ENCODE data around the gene VAT1. TPM values are rescaled to one million over a fixed set of nuclear protein-coding genes. Genes with fewer than 3 reads are reported as not detected.
"Not testable (repeated sequence)": the region's sequence is repeated elsewhere in the genome, so short reads cannot be mapped to it uniquely, and the experiment has no call there.

Gene VAT1
- total RNA-seq, 1 donor, result 20.0 TPM

DNA sequence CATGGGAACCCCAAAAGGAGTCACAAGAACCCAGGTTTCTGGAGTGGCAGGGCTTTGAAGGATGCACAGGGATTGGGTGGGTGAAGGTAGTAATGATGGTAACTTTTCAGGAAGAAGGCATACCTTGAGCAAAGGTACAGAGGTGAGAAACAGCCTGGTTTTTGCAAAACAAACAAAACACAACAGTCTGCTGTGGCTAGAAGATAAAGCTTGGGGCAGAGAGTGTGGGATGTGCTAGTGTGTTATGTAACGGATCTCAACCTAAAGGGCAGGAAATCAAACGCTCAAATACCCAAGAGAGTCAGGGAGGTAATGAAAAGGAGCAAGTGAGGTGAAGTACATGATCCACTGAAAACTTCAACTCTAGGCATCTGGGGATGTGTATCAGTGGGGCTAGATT lies 46.9 kb downstream of the VAT1 start:
- Histone ChIP-seq H3K4me3 (ENCODE audit: low read length) (no peak overlapping the region), H3K4me1 (ENCODE audit: insufficient read depth, low read length) (peaks cover 8% of the 10 kb centered on the region), H3K9me3 (ENCODE audit: low read depth, low read length) (no peaks in the 10 kb centered on the region), H3K27me3 (ENCODE audit: insufficient read depth, low read length) (no peaks in the 10 kb centered on the region)

- H3K4me1 ChIP-seq (ENCODE audit: insufficient read depth, low read length); H3K27me3 ChIP-seq (ENCODE audit: insufficient read depth, low read length); H3K9me3 ChIP-seq (ENCODE audit: low read depth, low read length); H3K4me3 ChIP-seq (ENCODE audit: low read length): not testable (repeated sequence)
These were observed 48.9 kb downstream of the VAT1 start for GRCh38 chr17:42973323-42973722.

DNA sequence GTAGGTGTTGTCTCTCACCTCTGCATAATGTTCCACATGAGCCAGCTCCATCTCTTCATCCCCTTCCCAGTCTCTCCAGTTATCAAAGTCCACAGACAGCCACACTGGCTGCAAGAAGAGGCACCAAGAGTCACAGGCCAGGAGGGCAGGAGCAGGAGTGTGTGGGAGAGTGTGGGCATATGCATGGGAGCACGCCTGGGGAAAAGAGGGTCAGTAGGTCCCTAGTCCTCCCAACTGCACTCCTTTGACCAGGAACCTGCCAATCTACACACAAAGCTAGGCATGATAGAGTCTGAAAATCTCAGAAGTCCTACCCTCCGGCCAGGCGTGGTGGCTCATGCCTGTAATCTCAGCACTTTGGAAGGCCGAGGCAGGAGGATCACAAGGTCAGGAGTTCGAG lies 50.6 kb downstream of the VAT1 start:
- Histone ChIP-seq H3K4me1 (ENCODE audit: insufficient read depth, low read length) (no peaks in the 10 kb centered on the region), H3K9me3 (ENCODE audit: low read depth, low read length) (no peaks in the 10 kb centered on the region), H3K4me3 (ENCODE audit: low read length) (no peak overlapping the region), H3K27me3 (ENCODE audit: insufficient read depth, low read length) (no peaks in the 10 kb centered on the region)

DNA sequence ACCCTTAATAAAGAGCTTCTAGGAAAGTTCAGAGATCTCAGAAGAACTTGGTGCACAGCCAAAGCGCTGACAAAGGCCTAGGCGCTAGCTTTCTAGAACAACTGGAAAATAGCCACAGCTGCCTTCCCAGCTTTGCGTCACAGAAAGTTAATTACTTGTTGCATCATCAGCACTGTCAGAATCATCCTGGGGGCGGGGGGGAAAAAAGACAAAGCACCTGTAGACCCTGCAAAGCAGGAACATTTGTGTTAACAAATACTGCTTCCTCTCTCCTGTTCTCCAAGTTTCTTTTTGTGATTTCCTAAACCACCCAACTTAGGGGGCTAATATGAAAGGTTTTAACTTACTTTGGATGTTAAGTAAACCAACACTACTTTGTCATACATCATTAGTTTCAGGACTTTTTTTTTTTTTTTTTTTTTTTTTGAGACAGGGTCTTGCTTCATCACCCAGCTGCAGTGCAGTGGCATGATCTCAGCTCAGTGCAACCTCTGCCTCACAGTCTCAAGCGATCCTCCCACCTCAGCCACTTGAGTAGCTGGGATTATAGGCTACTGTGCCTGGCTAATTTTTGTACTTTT lies 53.1 kb downstream of the VAT1 start:
- Histone ChIP-seq H3K9me3 (ENCODE audit: low read depth, low read length) (no peaks in the 10 kb centered on the region), H3K4me1 (ENCODE audit: insufficient read depth, low read length) (no peaks in the 10 kb centered on the region), H3K4me3 (ENCODE audit: low read length) (no peak overlapping the region), H3K27me3 (ENCODE audit: insufficient read depth, low read length) (no peaks in the 10 kb centered on the region)

DNA sequence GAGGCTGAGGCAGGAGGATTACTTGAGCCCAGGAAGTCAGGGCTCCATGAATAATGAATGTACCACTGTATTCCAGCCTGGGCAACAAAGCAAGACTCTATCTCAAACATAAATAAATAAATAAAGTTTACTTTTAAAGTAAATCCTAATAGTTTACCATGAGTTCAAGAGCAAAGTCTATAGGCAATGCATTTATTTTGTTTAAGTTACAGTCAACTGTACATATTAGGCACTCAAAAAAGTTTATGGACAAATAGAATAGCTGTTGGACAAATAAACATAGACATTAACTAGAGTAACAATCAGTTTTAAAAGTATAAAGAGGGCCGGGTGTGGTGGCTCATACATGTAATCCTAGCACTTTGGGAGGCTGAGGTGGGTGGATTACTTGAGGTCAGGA lies 54.3 kb downstream of the VAT1 start:
- Histone ChIP-seq H3K27me3 (ENCODE audit: insufficient read depth, low read length) (no peaks in the 10 kb centered on the region), H3K9me3 (ENCODE audit: low read depth, low read length) (no peaks in the 10 kb centered on the region), H3K4me1 (ENCODE audit: insufficient read depth, low read length) (peaks cover 11% of the 10 kb centered on the region), H3K4me3 (ENCODE audit: low read length) (no peak overlapping the region)

Other genes with a start within 250 kb of the VAT1 start
- gene VPS25, start 248.9 kb downstream of the VAT1 start, total RNA-seq, result 27.0 TPM
- gene WNK4, start 241.8 kb downstream of the VAT1 start, total RNA-seq, result 0.10 TPM
- 2.4 TPM for gene COA3, start 223.7 kb downstream of the VAT1 start, total RNA-seq
- not detected for gene CNTD1, start 223.5 kb downstream of the VAT1 start, total RNA-seq
- 86.6 TPM for gene BECN1, start 198.1 kb downstream of the VAT1 start, total RNA-seq
- gene PSME3, start 189.0 kb downstream of the VAT1 start, total RNA-seq, result 56.9 TPM
- gene AOC2, start 177.8 kb downstream of the VAT1 start, total RNA-seq, result 1.5 TPM
- gene AOC3, start 171.2 kb downstream of the VAT1 start, total RNA-seq, result 0.21 TPM
- gene G6PC1, start 121.6 kb downstream of the VAT1 start, total RNA-seq, result not detected
- 14.0 TPM for gene AARSD1, start 57.9 kb downstream of the VAT1 start, total RNA-seq
- 0.31 TPM for gene PTGES3L, start 42.3 kb downstream of the VAT1 start, total RNA-seq
- 9.6 TPM for gene RUNDC1, start 41.8 kb downstream of the VAT1 start, total RNA-seq
- gene RPL27, start 24.0 kb downstream of the VAT1 start, total RNA-seq, result 1,456 TPM
- 9.6 TPM for gene IFI35, start 15.6 kb downstream of the VAT1 start, total RNA-seq
- 0.10 TPM for gene RND2, start 2.8 kb upstream of the VAT1 start, total RNA-seq
- gene BRCA1, start 103.0 kb upstream of the VAT1 start, total RNA-seq, result 3.4 TPM
- 34.3 TPM for gene NBR1, start 148.8 kb upstream of the VAT1 start, total RNA-seq
- gene TMEM106A, start 189.5 kb upstream of the VAT1 start, total RNA-seq, result 3.9 TPM
- gene CCDC200, start 206.2 kb upstream of the VAT1 start, total RNA-seq, result 0.31 TPM
- gene RNU2-1, start 211.6 kb upstream of the VAT1 start, total RNA-seq, result not detected

All from mononuclear cell (primary cell).